Stimulated activated CD4-positive, alpha-beta T cell treated with anti-CD3 and anti-CD28 coated beads, Interleukin-4, amount 100 ng/mL, for 24 hours (primary cell): ENCODE results near the gene SLC51A.
"Not testable (repeated sequence)": the region's sequence is repeated elsewhere in the genome, so short reads cannot be mapped to it uniquely, and the experiment has no call there.

ENCODE experiments used
- DNase-seq: peaks from one replicate; pipeline ENCODE4 v3.0.0-alpha.2; 2020

The SLC51A gene

DNA sequence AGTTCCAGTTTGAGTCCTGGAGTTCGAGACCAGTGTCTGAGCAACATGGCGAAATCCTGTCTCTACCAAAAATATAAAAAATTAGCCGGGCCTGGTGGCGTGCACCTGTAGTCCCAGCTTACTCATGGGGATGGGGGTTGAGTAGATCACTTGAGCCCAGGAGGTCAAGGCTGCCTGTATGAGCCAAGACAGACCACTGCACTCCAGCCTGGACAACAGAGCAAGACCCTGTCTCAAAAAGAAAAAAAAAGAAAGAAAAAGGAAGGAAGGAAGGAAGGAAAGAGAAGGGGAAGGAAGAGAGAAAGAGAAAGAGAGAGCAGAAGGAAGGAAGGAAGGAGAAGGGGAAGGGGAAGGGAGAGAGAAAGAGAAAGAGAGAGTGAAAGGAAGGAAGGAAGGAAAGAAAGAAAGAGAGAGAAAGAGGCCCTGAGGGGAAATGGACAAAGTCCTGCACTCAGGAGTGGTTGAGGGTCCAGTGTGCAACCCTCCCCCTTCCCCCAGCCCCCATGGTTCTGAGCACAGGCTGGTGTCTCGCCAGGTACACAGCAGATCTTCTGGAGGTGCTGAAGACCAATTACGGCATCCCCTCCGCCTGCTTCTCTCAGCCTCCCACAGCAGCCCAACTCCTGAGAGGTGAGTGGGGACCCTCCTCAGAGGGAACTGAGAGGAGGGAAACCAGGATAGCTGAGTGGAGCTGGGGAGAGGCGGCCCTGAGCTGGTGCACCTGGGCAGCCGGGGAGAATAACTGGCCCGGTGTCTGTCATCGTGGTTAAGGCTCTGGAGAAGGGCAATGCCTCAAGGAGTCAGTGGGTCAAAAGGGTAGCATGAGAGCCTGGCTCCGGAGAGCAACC is 1.2 kb downstream of the SLC51A start:
- no peak for DNase-seq

DNA sequence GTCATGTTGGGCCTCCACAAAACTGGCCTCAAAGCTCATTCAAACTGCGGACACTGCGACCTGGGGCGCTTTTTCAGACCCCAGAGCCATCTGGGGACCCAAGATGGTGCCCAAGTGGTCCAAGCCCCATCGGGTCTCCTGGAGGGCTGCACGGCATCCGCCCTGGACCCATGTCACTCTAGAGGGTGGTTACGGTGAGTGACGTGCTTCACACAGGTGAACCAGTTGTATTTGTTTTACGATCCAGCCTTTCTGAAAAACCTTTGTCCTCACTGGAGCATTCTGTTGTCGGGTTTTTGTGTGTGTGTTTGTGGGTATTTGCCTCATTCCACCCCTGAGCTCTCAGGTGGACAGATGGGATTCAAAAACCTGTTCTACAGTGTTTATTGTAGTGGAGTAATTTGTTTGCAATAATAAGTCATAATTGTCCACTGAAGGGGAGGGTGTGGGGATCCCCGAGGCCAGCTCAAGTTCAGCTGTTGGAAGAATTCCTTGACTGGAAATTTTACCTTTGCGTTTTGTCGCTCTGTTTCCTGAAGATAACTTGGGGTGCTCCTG is 1.9 kb downstream of the SLC51A start:
- no peak for DNase-seq

DNA sequence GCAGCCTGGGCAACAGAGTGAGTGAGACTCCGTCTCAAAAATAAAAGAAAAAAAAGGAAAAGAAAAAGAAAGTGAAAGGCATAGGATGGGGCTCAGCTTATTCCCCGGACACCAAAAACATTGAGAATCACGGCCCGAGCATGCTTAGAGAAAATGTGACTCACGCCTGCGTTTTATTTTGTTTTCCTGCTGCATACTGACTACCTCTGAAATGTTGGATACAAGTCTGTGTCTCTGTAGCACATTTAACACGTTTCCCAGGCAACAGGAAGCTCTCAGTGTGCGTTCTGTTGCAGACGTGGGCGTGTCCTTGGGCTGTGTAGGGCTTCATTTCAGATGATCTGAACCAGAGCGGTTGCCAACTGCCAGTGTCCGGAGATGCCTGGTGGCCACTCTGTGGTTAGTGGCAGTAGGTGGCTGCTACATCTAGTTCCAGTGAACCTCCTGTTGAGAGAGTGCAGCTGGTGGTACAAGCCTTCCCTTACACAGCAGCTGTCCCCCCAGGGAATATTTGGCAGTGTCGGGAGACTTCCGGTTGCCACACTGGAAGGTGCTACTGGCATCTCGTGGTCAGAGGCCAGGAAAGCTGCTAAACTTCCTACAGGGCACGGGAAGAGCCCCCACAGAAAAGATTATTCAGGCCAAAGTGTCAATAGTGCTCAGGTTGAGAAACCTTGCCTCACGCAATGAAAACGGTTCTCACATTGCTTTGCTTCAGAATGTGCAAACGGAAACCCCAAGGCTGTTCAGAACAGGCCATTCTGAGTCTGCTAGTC is 3.0 kb downstream of the SLC51A start:
- peak; percentile 66 for DNase-seq

DNA sequence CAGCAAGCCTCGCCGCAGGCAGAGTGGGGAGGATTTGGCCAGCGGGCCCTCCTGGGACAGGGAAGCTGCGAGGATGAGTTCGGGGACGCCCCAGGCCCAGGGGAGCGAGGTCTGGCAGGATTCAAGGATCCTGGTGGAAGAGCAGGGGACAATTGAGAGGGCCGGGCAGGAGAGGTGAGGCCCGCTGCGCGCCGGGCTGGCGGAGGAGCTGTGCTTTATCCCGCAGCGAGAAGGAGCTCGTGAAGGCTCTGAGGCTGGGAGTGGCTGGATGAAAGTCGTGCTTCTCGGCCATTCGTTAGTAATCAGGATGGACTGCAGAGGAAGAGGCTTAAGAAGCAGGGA is 3.6 kb downstream of the SLC51A start:
- no peak for DNase-seq

DNA sequence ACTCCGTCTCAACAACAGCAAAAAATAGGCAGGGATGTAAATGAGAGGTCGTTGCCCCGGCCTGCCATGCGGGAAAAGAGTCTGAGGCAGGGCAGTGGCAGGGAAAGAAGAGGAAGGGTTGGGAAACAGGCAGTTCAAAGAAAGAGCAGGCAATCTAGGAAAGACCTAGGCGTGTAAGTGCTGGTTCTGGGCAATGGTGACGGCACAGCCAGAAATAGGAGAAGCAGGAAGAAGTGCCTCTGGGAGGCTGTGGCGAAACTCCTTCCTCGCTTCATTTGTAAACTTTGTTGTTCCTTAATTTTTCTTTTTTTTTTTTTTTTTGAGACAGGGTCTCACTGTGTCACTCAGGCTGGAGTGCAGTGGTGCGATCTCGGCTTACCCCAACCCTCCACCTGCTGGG is 4.3 kb downstream of the SLC51A start:
- no peak for DNase-seq

DNA sequence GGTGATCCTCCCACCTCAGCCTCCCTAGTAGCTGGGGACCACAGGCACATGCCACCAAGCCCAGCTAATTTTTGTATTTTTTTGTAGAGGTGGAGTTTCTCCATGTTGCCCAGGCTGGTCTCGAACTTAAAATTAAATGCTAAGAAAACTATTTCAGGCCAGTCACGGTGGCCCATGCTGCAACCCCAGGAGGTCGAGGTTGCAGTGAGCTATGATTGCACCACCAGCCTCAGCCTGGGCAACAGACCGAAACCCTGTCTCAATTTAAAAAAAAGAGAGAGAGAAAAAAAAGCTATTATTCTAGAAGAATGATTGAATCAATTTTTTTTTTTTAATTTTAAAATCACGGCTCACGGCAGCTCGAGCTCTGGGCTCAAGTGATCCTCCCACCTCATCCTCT is 4.7 kb downstream of the SLC51A start:
- no peak for DNase-seq

DNA sequence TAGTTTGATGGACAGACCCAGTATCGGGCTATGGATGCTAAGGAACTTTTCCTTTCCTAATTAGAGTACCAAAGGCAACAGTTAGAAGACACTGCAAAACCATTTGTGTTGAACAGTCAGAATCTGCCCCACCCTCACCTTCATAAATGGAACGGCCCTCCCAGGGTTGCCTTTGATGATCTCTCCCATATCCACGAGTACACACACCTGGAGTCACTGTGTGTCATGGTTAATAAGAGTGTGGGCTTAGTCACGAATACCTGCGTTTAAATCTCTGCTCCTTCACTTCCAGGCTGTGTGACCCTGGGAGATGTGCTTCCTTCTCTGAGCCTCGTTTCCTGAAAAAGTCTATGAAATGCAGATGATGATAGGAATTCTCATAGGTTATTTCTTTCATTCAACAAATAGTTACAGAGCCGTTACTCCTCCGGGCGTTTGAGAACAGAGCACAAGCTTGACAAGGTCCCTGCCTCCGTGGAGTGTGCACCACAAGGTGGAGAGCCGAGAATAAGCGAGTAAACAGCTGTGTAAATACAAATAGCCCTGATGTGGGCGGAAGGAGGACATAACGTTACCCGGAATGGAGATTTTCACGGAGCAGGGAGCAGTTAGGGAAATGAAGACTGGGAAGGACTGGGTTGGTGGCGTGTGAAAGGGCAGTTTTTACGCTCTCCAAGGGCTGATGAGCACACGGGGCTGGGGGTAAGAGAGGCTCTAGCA is 6.7 kb downstream of the SLC51A start:
- no peak for DNase-seq

DNA sequence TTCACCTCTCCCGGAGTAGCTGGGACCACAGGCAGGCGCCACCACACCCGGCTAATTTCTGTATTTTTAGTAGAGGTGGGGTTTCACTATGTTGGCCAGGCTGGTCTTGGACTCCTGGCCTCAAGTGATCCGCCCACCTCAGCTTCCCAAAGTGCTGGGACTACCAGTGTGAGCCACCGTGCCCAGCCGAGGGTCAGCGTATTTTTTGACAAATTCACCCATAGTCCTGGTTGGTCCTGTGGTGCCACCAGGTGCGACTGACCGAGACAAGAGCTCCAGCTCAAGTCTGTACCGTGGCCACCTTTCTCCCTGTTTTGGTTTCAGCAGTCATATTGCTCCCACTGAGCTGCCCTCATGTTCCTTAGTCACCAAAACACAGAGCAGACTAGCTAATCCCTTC is 8.8 kb downstream of the SLC51A start:
- no peak for DNase-seq

DNA sequence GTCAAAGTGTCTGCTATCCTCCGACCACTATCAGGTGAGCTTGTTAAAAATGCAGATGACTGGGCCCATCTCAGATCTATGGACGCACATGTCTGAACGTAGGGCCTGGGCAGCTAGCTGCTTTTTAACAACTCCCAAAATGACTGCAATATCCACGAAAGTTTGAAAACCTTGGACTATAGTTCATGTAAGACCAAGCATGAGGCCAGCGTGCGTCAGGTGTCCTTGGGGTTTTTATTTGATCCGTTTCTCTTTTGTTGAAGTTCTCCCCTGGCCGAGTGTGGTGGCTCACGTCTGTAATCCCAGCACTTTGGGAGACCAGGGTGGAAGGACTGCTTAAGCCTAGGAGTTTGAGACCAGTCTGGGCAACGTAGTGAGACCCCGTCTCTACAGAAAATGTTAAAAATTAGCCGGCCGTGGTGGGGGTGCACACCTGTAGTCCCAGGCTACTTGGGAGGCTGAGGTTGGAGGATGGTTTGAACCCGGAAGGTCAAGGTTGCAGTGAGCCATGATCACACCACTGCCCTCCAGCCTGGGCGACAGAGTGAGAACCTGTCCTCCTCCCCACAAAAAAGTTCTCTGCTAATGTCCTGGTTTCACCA is 9.5 kb downstream of the SLC51A start:
- no peak for DNase-seq

DNA sequence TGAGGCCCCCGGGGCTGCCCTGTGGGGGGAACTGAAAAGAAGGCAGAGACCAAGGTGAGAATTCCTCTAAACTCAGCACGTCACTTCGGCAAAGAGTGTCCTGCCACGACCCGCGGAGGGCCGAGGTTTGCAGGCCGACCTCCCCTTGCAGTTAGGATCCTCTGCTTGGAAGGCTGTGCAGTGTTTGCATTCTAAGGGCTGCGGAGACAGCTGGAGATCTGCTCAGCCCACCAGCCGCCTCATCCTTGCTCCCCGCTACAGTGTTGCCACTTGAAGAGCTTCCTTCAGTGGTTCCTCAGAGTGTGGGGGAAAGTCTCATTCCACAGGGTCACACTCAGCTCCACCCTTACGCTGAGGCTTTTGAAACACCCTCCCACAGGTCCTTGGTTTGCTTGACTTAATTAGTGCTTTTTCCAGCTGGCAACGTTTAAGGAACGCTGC is 10.8 kb downstream of the SLC51A start:
- DNase-seq, result no peak

DNA sequence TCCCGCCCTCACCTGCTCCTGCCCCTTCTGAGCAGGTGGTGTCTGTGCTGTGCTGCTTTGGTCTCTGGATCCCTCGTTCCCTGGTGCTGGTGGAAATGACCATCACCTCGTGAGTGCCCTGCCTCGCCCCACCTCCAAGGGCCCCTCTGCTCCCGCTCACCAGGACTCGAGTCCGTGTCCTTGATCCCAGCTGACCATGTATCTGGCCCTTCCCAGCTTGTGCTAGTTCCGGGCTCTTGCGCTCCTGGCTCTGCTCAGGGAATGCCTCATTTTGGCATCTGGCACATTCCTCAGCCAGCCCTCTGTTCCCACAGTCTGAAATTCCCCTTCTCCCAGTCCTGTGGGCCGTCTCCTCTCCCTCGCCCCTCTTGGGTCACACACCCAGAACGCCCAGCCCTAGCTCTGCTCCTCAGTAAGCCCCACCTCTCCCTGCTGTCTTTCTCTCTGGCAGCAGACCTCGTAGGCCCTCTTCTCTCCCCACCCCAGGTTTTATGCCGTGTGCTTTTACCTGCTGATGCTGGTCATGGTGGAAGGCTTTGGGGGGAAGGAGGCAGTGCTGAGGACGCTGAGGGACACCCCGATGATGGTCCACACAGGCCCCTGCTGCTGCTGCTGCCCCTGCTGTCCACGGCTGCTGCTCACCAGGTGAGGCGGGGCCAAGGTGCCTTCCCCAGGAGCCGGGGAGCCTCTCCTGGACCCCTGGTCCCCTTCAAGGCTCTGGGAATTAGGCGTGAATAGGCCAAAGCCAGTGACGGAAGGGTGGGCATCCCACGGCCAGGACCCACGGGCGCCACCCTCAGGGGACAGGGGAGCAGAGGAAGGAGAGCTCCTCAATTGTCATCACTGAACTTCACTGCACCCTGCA is 11.5 kb downstream of the SLC51A start:
- no peak for DNase-seq

DNA sequence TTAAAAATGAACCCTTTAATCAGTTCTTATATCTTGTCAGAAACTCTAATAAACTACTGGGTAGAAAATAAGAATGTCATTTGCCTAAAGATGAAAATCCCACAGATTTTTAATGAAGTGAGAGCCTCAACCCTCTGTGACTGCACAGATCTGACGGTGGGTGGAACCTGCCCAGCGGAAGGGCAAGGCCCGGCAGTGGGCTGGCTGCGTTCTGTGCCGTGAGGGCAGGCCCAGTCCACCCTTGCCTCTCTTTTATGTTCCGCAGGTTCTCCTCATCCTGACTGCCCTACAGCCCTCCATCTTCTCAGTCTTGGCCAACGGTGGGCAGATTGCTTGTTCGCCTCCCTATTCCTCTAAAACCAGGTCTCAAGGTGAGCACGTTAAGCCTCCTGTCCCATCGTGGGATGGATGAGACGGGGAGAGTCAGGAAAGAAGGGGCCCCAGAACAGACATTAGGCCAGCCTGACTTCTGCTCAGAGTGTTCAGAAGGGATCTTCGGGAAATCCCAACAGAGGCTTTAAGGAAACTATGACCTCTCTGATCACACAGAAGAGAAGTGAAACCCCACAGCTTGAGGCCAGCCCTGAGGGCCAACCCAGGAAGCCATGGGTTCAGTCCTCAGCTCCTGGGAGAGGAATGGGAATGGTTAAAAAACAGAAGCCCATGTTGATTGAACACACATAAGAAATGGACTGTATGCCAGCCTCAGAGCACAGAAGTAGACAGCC is 16.0 kb downstream of the SLC51A start:
- DNase-seq, result no peak

DNA sequence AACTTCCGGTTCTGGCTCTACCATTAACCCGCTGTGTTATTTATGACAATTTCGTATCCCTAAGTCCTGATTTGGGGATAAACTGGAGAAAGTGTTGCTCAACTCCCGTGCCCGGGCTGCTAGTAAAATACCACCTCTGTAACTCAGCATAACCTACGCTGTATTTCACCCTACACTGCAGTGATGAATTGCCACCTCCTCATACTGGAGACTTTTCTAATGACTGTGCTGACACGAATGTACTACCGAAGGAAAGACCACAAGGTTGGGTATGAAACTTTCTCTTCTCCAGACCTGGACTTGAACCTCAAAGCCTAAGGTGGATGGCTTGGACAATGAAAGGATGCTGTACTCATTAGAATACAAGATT is 16.5 kb downstream of the SLC51A start:
- no peak for DNase-seq

DNA sequence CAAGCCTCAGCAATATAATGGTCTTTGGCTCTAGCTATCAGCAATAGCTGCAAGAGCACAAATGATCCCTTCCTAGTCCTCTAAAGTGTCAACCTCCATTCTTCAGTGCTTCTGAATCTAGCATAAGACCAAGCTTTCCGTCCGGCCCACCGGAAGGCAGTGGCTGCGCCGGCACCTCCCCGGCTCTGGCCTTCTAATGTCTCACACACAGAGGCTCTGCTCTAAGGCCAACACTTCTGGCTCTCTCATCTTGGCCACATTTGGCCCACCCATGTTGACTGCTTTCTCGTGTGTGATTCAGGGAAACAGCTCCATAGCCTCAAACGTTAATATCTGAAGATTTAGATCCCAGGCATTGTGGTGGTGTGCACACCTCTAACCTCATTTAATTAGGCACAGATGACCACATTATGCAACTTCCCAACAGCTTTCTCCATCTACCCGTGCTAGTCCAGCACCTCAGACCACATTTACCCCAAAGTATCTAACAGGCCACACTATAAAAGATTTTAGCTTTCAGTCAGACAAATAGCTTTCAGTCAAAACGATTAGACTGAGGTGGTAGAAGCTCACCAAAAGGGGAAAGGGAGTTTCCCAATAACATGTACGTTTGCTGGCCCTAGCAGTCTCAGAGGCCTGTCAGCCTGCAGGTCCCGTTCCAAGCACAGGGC is 19.3 kb downstream of the SLC51A start:
- no peak for DNase-seq

DNA sequence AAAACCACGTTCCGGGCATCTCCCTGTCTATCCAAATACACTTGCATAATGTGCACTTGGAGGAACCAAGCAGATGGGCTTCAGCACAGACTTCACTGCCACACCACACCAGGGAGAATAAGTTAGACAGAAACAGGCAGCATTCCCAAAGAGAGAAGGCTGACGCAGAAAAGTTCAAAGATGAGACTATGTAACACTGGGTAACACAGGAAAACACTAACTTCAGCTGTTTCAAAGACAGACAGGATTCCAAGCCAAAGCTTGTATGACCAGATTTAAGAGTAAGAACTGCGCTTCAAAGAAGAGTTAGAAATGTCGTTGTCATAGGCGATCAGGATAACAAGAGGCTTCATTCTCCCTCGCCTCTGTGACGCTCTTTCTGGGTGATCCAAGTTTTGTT is 19.9 kb downstream of the SLC51A start:
- no peak for DNase-seq

DNA sequence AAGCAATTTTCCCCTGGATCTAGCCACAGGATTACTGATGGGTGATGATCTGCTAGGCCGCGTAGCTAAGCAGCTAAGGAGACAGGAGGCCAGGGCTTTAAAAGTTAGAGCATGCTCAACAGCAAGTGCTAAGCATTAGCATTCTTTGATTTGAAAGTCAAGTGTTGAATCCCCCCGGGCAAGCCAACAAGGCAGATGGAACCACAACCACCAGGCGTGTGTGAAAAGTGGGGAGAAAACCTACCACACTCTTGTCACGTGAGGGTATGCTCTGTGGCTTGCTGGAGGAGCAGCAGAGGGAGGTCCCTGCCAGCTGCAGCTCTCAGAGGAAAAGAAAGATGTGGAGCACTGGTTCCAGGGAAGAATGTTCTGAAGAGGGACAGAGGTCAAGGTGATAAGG is 20.9 kb downstream of the SLC51A start:
- no peak for DNase-seq

DNA sequence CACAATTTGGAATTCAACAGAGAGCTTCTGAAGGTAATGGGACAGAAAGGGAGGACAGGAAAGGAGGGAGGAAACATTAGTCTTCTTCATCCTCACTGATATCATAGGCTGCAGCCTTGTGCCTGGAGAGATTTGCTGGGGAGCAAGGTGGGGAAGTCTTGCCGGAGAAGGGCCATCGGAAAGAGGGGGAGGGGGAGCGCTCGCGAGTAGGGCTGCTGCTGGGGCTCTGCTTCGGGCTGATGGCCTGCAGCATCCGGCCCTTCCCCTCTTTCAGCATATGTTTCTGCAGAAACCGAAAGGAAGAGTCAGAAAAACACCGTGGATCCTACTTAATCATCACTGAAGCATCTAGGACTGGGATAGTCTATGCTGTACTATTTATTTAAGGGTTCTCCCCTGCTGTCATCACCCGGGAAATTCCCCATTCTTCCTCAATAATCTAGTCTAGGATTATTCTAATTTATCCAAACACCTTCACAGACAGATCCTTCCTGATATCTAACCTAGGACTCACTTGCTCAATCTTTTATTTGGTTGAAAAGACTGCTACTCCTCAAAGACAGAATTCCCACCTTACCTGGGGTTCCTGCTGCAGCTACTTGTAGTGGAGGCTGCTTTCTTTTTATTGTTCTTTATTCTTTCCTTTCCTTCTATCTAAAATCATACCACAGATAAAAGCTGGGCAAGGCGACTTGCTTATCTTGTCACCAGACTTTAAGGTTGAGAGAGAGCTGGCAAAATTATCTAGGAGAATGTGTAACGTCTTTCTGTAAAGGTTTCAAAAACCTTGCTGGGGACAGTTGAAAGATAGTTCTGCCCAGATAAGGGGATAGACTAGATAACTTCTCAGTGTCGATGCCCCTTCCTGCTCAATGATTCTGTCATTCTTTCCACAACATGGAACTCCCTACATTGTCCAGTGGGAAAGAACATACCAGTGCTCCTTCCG is 22.6 kb downstream of the SLC51A start:
- no peak for DNase-seq

DNA sequence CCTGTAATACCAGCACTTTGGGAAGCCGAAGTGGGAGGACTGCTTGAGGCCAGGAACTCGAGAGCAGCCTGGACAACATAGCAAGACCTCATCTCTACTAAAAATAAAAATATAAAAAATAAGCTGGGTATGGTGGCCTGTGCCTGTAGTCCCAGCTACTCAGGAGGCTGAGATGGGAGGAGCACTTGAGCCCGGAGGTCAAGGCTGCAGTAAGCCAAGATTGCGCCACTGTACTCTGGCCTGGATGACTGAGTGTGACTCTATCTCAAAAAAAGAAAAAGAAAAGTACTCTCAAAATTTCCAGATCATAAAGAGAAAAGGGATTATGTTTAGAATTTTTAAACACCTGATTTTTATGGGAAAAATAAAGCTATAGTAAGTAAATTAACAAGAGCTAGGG is 24.1 kb downstream of the SLC51A start:
- no peak for DNase-seq

DNA sequence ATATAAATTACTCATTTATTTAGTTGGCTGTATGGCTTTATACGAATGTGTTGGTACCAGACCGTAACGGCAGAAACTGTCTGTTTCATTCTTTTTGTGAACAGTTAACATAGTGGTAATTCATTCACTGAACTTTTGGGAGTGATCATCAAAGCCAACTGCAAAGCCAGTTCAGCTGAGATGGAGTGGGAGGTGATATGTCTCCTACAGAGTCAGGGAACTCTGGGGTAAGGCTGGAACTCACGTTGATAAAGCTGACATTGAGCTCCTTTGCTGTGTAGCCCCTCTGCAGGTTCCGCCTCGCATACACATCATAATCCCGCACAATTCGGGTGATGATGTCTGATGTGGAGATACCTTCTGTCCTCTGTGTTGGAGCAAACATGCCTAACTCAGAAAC is 25.4 kb downstream of the SLC51A start:
- no peak for DNase-seq

DNA sequence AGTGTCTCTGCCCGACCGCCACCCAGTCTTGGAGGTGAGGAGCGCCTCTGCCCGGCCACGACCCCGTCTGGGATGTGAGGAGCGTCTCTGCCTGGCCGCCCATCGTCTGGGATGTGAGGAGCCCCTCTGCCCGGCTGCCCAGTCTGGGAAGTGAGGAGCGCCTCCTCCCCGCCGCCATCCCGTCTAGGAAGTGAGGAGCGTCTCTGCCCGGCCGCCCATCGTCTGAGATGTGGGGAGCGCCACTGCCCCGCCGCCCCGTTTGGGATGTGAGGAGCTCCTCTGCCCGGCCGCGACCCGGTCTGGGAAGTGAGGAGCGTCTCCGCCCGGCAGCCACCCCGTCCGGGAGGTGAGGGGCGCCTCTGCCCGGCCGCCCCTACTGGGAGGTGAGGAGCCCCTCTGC is 27.8 kb downstream of the SLC51A start:
- not testable (repeated sequence) for DNase-seq
